Measurements from ENCODE around the gene CA10. TPM values are rescaled to one million over a fixed set of nuclear protein-coding genes. Genes with fewer than 3 reads are reported as not detected.

The CA10 gene
- total and polyA plus RNA-seq, 2 donors (not counting 3 experiments of a cell fraction or from before 2014, with no cell fraction given) = not detected

DNA sequence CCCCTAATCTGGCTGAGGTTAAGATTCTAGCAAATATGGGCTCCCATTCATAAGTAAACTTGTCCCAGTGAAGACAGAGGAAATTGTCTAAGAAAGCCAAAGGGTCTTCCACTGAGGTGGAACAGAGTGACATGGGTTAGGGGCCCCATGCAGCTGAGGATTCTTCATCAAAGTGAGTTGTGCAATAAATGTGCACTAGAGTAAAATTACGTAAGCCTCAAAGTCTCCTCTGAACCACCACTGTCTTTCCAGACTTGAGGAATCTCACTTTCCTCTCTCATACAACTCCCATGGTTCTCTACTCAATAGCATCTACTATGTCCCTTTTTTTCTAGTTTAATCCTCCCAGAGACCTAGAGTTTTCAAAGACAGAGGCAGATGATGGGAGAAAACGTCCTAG, 132.4 kb downstream of the CA10 start:
- Histone ChIP-seq H3K4me1 (ENCODE audit: control insufficient read depth, extremely low read depth, insufficient read depth, low read length) (no peaks in the 10 kb centered on the region), H4K20me1 (replicated peaks; ENCODE audit: control insufficient read depth, extremely low read depth, insufficient read depth, low read length) (no peaks in the 10 kb centered on the region), H3K4me3 (replicated peaks in 1 of 3; ENCODE audit: insufficient read depth in 1 of 3, low read depth in 1 of 3, low read length in 3 of 3) (no peak overlapping the region), H3K9ac (replicated peaks; ENCODE audit: extremely low read depth, insufficient read depth, low read length) (no peak overlapping the region), H3K27me3 (ENCODE audit: control insufficient read depth in 2 of 2, insufficient read depth in 2 of 2, low read length in 2 of 2) (no peaks in the 10 kb centered on the region), H2AFZ (ENCODE audit: low read depth, low read length) (no peak overlapping the region), H3K36me3 (ENCODE audit: control insufficient read depth in 2 of 2, extremely low read depth in 1 of 2, insufficient read depth in 2 of 2, low read length in 2 of 2) (no peaks in the 10 kb centered on the region), H3K4me2 (ENCODE audit: insufficient read depth, low read length) (no peak overlapping the region), H3K79me2 (ENCODE audit: control insufficient read depth, insufficient read depth, low read length) (no peaks in the 10 kb centered on the region), H3K9me3 (replicated peaks; ENCODE audit: control insufficient read depth, insufficient read depth, low read length) (no peaks in the 10 kb centered on the region), H3K27ac (ENCODE audit: insufficient read depth, low read depth, low read length) (no peak overlapping the region), H3K9me1 (replicated peaks; ENCODE audit: control insufficient read depth, extremely low read depth, insufficient read depth, low read length) (no peaks in the 10 kb centered on the region)
- TF ChIP-seq JUN (IDR thresholded peaks at IDR 0.05; ENCODE audit: borderline replicate concordance, insufficient read depth, insufficient read length, low read depth) (no peak), GATA2 (IDR thresholded peaks at IDR 0.05; ENCODE audit: insufficient read depth, insufficient read length, low read depth, low read length) (no peak), EZH2 (IDR thresholded peaks at IDR 0.05; ENCODE audit: borderline replicate concordance, low read depth, low read length, severe bottlenecking) (no peak), MYC (IDR thresholded peaks at IDR 0.05; ENCODE audit: low read depth, low read length) (no peak), FOS (IDR thresholded peaks at IDR 0.05; ENCODE audit: borderline replicate concordance, insufficient read depth, low read length) (no peak), POLR2AphosphoS5 (IDR thresholded peaks at IDR 0.05; ENCODE audit: insufficient read depth, low read depth, low read length) (no peak), POLR2A (IDR thresholded peaks at IDR 0.05; ENCODE audit: low read depth, low read length) (no peak)
- TF ChIP-seq, protein P1, sequence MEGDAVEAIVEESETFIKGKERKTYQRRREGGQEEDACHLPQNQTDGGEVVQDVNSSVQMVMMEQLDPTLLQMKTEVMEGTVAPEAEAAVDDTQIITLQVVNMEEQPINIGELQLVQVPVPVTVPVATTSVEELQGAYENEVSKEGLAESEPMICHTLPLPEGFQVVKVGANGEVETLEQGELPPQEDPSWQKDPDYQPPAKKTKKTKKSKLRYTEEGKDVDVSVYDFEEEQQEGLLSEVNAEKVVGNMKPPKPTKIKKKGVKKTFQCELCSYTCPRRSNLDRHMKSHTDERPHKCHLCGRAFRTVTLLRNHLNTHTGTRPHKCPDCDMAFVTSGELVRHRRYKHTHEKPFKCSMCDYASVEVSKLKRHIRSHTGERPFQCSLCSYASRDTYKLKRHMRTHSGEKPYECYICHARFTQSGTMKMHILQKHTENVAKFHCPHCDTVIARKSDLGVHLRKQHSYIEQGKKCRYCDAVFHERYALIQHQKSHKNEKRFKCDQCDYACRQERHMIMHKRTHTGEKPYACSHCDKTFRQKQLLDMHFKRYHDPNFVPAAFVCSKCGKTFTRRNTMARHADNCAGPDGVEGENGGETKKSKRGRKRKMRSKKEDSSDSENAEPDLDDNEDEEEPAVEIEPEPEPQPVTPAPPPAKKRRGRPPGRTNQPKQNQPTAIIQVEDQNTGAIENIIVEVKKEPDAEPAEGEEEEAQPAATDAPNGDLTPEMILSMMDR (IDR thresholded peaks at IDR 0.05; ENCODE audit: extremely low read depth in 1 of 2, insufficient read depth in 1 of 2, low read depth in 1 of 2, low read length in 2 of 2) = no peak
- TF ChIP-seq, protein P2, sequence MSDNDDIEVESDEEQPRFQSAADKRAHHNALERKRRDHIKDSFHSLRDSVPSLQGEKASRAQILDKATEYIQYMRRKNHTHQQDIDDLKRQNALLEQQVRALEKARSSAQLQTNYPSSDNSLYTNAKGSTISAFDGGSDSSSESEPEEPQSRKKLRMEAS (IDR thresholded peaks at IDR 0.05; ENCODE audit: insufficient read depth, insufficient read length) = no peak
- intact Hi-C loops (cut with micrococcal nuclease) (no loop called here), dilution Hi-C loops (cut with MboI; ENCODE audit: extremely low pct_ligation_motif_present, low sequenced_read_pairs) (no loop called here)
- no peak for FAIRE-seq
- no peak for DNase-seq (ENCODE audit: low read depth, low spot score)
- ChIA-PET POLR2A (no interaction called here), CTCF (no interaction called here)
- no TSS peak for BruUV-seq (replicated peaks)
